ENCODE results near the gene SOWAHC. TPM values are rescaled to one million over a fixed set of nuclear protein-coding genes. Genes with fewer than 3 reads are reported as not detected.
A peak's percentile ranks its signal among the peaks of the same experiment; 100 is the strongest.

The SOWAHC gene
- total RNA-seq, 1 donor from 2014 or later = 5.7 TPM

- peak overlapping the region; percentile 92 for H2AFZ ChIP-seq (replicated peaks)
- Mint-ChIP-seq H3K9me3 (no peaks in the 10 kb centered on the region), H3K27ac (no peak overlapping the region), H3K4me3 (peak overlapping the region; percentile 92), H3K4me1 (peaks cover 39% of the 10 kb centered on the region), H3K36me3 (peaks cover 11% of the 10 kb centered on the region), H3K27me3 (ENCODE audit: insufficient read depth, low read depth) (peaks cover 2% of the 10 kb centered on the region)
- H3F3A ChIP-seq (ENCODE audit: low read depth) = peaks cover 23% of the 10 kb centered on the region
- no peak overlapping the region for H3K27ac ChIP-seq
- peaks cover 34% of the 10 kb centered on the region for H3K79me2 ChIP-seq (ENCODE audit: low read depth)
- H3K36me3 ChIP-seq = no peaks in the 10 kb centered on the region
- H3K27me3 ChIP-seq = peaks cover 31% of the 10 kb centered on the region
- peak overlapping the region; percentile 80 for H3K4me2 ChIP-seq
- peaks cover 32% of the 10 kb centered on the region for H4K20me1 ChIP-seq (ENCODE audit: low read depth)
- peak overlapping the region; percentile 98 for H3K4me3 ChIP-seq
- H3K9me3 ChIP-seq (ENCODE audit: low read depth) = no peaks in the 10 kb centered on the region
- peaks cover 26% of the 10 kb centered on the region for H3K4me1 ChIP-seq
- no peak overlapping the region for H3K9ac ChIP-seq
- peak; percentile 37 for DNase-seq (ENCODE audit: low spot score)
- TF ChIP-seq CTCF (IDR thresholded peaks at IDR 0.05) (peak; percentile 21), EZH2 (IDR thresholded peaks at IDR 0.05) (peak; percentile 79), EZH2phosphoT487 (IDR thresholded peaks at IDR 0.05) (peak; percentile 56)
These were observed 1.5 kb downstream of the SOWAHC start for GRCh38 chr2:109615637-109616144.

- Histone ChIP-seq H3K4me2 (peak overlapping the region; percentile 80), H3K4me3 (peak overlapping the region; percentile 98), H3K27me3 (peaks cover 31% of the 10 kb centered on the region), H3K27ac (no peak overlapping the region), H3K9ac (no peak overlapping the region), H3K4me1 (peaks cover 26% of the 10 kb centered on the region), H3F3A (ENCODE audit: low read depth) (peaks cover 23% of the 10 kb centered on the region), H3K36me3 (no peaks in the 10 kb centered on the region), H3K79me2 (ENCODE audit: low read depth) (peaks cover 29% of the 10 kb centered on the region), H2AFZ (replicated peaks) (no peak overlapping the region), H4K20me1 (ENCODE audit: low read depth) (peaks cover 27% of the 10 kb centered on the region), H3K9me3 (ENCODE audit: low read depth) (no peaks in the 10 kb centered on the region)
- Mint-ChIP-seq H3K27me3 (ENCODE audit: insufficient read depth, low read depth) (peaks cover 2% of the 10 kb centered on the region), H3K9me3 (no peaks in the 10 kb centered on the region), H3K4me3 (peak overlapping the region; percentile 92), H3K4me1 (peaks cover 34% of the 10 kb centered on the region), H3K27ac (no peak overlapping the region), H3K36me3 (peaks cover 7% of the 10 kb centered on the region)
- TF ChIP-seq CTCF (IDR thresholded peaks at IDR 0.05) (no peak), EZH2phosphoT487 (IDR thresholded peaks at IDR 0.05) (no peak), EZH2 (IDR thresholded peaks at IDR 0.05) (no peak)
- DNase-seq (ENCODE audit: low spot score) = no peak
These were observed 2.0 kb downstream of the SOWAHC start for GRCh38 chr2:109616184-109616583.

GRCh38 chr2:109619032-109619615, 5.0 kb downstream of the SOWAHC start:
- Histone ChIP-seq H3K4me1 (peaks cover 12% of the 10 kb centered on the region), H3K36me3 (no peaks in the 10 kb centered on the region), H3K4me3 (no peak overlapping the region), H3K9ac (no peak overlapping the region), H4K20me1 (ENCODE audit: low read depth) (peaks cover 15% of the 10 kb centered on the region), H3K9me3 (ENCODE audit: low read depth) (no peaks in the 10 kb centered on the region), H3K79me2 (ENCODE audit: low read depth) (peaks cover 8% of the 10 kb centered on the region), H2AFZ (replicated peaks) (no peak overlapping the region), H3F3A (ENCODE audit: low read depth) (peaks cover 8% of the 10 kb centered on the region), H3K27me3 (peaks cover 31% of the 10 kb centered on the region), H3K4me2 (no peak overlapping the region), H3K27ac (no peak overlapping the region)
- Mint-ChIP-seq H3K27ac (no peak overlapping the region), H3K4me3 (no peak overlapping the region), H3K4me1 (peaks cover 23% of the 10 kb centered on the region), H3K36me3 (peaks cover 2% of the 10 kb centered on the region), H3K9me3 (no peaks in the 10 kb centered on the region), H3K27me3 (ENCODE audit: insufficient read depth, low read depth) (peaks cover 2% of the 10 kb centered on the region)
- no peak for DNase-seq (ENCODE audit: low spot score)
- TF ChIP-seq CTCF (IDR thresholded peaks at IDR 0.05) (no peak), EZH2phosphoT487 (IDR thresholded peaks at IDR 0.05) (no peak), EZH2 (IDR thresholded peaks at IDR 0.05) (no peak)
